Measurements from ENCODE around the gene ANAPC13. TPM values are rescaled to one million over a fixed set of nuclear protein-coding genes. Genes with fewer than 3 reads are reported as not detected.
A peak's percentile ranks its signal among the peaks of the same experiment; 100 is the strongest.

The ANAPC13 gene
- total and polyA plus RNA-seq, 2 of the 4 experiments (the other 2 are of a cell fraction): 43.4 to 62.9 TPM

DNA sequence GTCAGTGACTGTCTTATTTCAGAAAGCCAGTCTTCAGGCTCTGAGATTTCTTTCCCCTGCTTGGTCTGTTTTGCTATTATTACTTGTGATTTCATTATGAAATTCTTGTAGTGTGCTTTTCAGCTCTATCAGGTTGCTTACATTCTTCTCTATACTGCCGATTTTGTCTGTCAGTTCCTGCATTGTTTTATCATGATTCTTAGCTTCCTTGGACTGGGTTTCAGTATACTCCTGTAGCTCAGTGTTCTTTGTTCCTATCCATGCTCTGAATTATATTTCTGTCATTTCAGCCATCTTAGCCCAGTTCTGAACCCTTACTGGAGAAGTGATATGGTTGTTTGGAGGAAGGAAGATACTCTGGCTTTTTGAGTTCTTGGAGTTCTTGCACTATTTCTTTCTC is 40.5 kb upstream of the ANAPC13 start:
- peaks cover 7% of the 10 kb centered on the region; the same call in 1 of the 2 replicates for H3K9me3 ChIP-seq (ENCODE audit: control insufficient read depth, insufficient read depth, low read length)
- no peaks in the 10 kb centered on the region for H3K36me3 ChIP-seq (ENCODE audit: control insufficient read depth, insufficient read depth, low read length)
- H2BK15ac ChIP-seq (ENCODE audit: low read depth, low read length): no peak overlapping the region
- no CpG with 5 or more reads among the region's 1 CpG for whole genome bisulfite sequencing, 2 experiments (ENCODE audit: extremely low coverage in 2 of 2, insufficient read length in 1 of 2)
- H2BK5ac ChIP-seq (ENCODE audit: low read depth, low read length, poor library complexity, severe bottlenecking): peak overlapping the region; percentile 70
- peak overlapping the region; percentile 29; the same call in 1 of the 2 replicates for H3K18ac ChIP-seq (ENCODE audit: low read depth, low read length)
- no peak overlapping the region for H4K5ac ChIP-seq (ENCODE audit: low read depth, low read length)
- TF ChIP-seq SMC3 (IDR thresholded peaks at IDR 0.05; ENCODE audit: low read depth, low read length) (no peak), CTCF (conservative IDR thresholded peaks at IDR 0.05; ENCODE audit: low read depth, low read length) (no peak), RAD21 (IDR thresholded peaks at IDR 0.05; ENCODE audit: low read length) (no peak), NFE2L2 (IDR thresholded peaks at IDR 0.05; ENCODE audit: low read depth, low read length) (no peak), CEBPB (IDR thresholded peaks at IDR 0.05; ENCODE audit: low read depth, low read length) (no peak), CHD1 (IDR thresholded peaks at IDR 0.05; ENCODE audit: low read depth, low read length) (no peak), RFX5 (IDR thresholded peaks at IDR 0.05; ENCODE audit: low read depth, low read length) (no peak), POLR2A (IDR thresholded peaks at IDR 0.05; ENCODE audit: low read depth, low read length) (no peak), FOS (IDR thresholded peaks at IDR 0.05; ENCODE audit: low read depth, low read length) (no peak), MAZ (IDR thresholded peaks at IDR 0.05; ENCODE audit: borderline replicate concordance, low read depth, low read length) (no peak), RCOR1 (IDR thresholded peaks at IDR 0.05; ENCODE audit: insufficient replicate concordance, low read length) (no peak), BHLHE40 (IDR thresholded peaks at IDR 0.05; ENCODE audit: low read depth, low read length) (no peak), USF2 (IDR thresholded peaks at IDR 0.05; ENCODE audit: low read depth, low read length) (no peak), MAFK (IDR thresholded peaks at IDR 0.05; ENCODE audit: low read depth, low read length) (no peak), MXI1 (IDR thresholded peaks at IDR 0.05; ENCODE audit: borderline replicate concordance, low read depth, low read length) (no peak)
- TF ChIP-seq, protein P1, sequence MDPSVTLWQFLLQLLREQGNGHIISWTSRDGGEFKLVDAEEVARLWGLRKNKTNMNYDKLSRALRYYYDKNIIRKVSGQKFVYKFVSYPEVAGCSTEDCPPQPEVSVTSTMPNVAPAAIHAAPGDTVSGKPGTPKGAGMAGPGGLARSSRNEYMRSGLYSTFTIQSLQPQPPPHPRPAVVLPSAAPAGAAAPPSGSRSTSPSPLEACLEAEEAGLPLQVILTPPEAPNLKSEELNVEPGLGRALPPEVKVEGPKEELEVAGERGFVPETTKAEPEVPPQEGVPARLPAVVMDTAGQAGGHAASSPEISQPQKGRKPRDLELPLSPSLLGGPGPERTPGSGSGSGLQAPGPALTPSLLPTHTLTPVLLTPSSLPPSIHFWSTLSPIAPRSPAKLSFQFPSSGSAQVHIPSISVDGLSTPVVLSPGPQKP (IDR thresholded peaks at IDR 0.05; ENCODE audit: borderline replicate concordance, low read depth, low read length): no peak
- no TSS peak for BruUV-seq (replicated peaks)
- no peak overlapping the region for H3K9ac ChIP-seq (ENCODE audit: low read depth, low read length)
- no peaks in the 10 kb centered on the region; the same call in 1 of the 2 replicates for H4K20me1 ChIP-seq (ENCODE audit: insufficient read depth, low read length)
- no peak overlapping the region for H2AK5ac ChIP-seq (ENCODE audit: low read depth, low read length)
- peak overlapping the region; percentile 51; the same call in 1 of the 2 replicates for H3K4me2 ChIP-seq (ENCODE audit: low read depth, low read length)
- H3K4me1 ChIP-seq (ENCODE audit: control insufficient read depth, insufficient read depth, low read length): peaks cover 2% of the 10 kb centered on the region; the same call in 1 of the 2 replicates
- H2AK9ac ChIP-seq (replicated peaks; ENCODE audit: low read depth, low read length, poor library complexity): no peak overlapping the region
- no peaks in the 10 kb centered on the region for H3K27me3 ChIP-seq (ENCODE audit: control insufficient read depth, insufficient read depth, low read length)
- ATAC-seq (ENCODE audit: low read depth) (peak; percentile 77), DNase-seq (peak; percentile 49)
- no peak overlapping the region for H4K91ac ChIP-seq (ENCODE audit: insufficient read depth, low read depth, low read length)
- H2BK120ac ChIP-seq (ENCODE audit: low read depth, low read length): no peak overlapping the region
- H3K27ac ChIP-seq (ENCODE audit: insufficient read depth, low read length): no peak overlapping the region
- H3K4me3 ChIP-seq (ENCODE audit: insufficient read depth, low read depth, low read length): no peak overlapping the region
- no peak overlapping the region for H3K56ac ChIP-seq (ENCODE audit: extremely low read depth, insufficient read depth, low read length)
- H3K79me1 ChIP-seq (ENCODE audit: low read depth in 1 of 2, low read length in 2 of 2): peaks cover 25 to 30% of the 10 kb centered on the region in 2 experiments
- H3K9me1 ChIP-seq (ENCODE audit: insufficient read depth, low read length): peaks cover 8% of the 10 kb centered on the region; the same call in 1 of the 2 replicates
- no peak overlapping the region for H2BK20ac ChIP-seq (ENCODE audit: low read depth, low read length)
- in situ Hi-C loops (cut with MboI; ENCODE audit: low sequenced_read_pairs) (no loop called here), intact Hi-C loops (cut with micrococcal nuclease) (no loop called here), dilution Hi-C loops (cut with HindIII; ENCODE audit: low sequenced_read_pairs, unreplicated experiment) (no loop called here)
- no peak overlapping the region for H2AFZ ChIP-seq (replicated peaks; ENCODE audit: low read length, poor library complexity)
- no peak overlapping the region; the same call in 1 of the 2 replicates for H3K14ac ChIP-seq (replicated peaks; ENCODE audit: low read depth, low read length)
- ChIA-PET CTCF (interaction anchor here (0.6 kb wide), 1 partner anchor 14 kb away, joined by 3 read pairs; no protein-coding TSS in a partner anchor), POLR2A (ENCODE audit: unreplicated experiment) (no interaction called here)
- no peak overlapping the region for H4K8ac ChIP-seq (ENCODE audit: low read depth in 2 of 2, low read length in 2 of 2)
- H3K4ac ChIP-seq (ENCODE audit: low read depth, low read length): no peak overlapping the region
- peak overlapping the region; percentile 39; the same call in 1 of the 2 replicates for H3K23ac ChIP-seq (ENCODE audit: low read depth, low read length)

Data from IMR-90 (cell line).